Measurements from ENCODE around the gene HCN4.

The HCN4 gene

DNA sequence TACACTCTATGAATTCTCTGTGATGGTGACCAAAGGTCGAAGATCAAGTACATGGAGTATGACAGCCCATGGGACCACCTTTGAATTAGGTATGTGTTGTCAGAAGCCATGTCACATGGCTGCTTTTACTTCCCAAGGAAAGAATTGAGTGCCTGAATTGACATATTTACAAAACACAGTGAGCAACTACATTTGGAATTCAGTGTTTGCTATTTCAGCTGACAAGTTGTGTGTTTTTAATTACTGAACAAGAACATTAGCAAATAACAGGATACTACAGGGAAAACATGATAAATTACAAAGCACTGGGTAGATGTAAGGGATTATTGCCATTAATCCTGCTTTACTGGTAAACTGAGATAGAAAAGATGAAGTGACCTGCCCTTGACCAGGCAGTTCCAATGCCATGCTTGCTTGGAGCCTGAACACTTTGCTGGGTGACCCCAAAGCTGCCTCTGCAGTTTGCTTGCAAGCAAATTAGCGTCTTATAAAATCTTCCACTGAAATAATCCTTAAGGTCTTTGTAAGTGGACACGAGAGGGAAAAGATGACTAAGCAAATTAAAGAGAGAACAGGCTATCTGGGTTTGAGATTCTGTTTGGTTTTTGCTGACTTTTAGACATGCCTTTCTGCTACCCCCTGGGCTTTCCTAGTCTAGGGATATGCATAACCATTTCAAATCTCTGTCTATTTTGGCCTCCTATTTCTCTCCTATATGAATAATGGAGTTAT is 98.2 kb downstream of the HCN4 start:
- no peak overlapping the region for H3K4me3 ChIP-seq (ENCODE audit: low read depth, low read length)
- TF ChIP-seq, protein P1, sequence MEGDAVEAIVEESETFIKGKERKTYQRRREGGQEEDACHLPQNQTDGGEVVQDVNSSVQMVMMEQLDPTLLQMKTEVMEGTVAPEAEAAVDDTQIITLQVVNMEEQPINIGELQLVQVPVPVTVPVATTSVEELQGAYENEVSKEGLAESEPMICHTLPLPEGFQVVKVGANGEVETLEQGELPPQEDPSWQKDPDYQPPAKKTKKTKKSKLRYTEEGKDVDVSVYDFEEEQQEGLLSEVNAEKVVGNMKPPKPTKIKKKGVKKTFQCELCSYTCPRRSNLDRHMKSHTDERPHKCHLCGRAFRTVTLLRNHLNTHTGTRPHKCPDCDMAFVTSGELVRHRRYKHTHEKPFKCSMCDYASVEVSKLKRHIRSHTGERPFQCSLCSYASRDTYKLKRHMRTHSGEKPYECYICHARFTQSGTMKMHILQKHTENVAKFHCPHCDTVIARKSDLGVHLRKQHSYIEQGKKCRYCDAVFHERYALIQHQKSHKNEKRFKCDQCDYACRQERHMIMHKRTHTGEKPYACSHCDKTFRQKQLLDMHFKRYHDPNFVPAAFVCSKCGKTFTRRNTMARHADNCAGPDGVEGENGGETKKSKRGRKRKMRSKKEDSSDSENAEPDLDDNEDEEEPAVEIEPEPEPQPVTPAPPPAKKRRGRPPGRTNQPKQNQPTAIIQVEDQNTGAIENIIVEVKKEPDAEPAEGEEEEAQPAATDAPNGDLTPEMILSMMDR (IDR thresholded peaks at IDR 0.05; ENCODE audit: borderline replicate concordance, insufficient read depth, low read depth, low read length), result no peak

Data from GM12875 (cell line).